Stimulated activated CD4-positive, alpha-beta T cell treated with anti-CD3 and anti-CD28 coated beads, Interleukin-12 subunit alpha, Interleukin-12 subunit beta, amount 100 ng/mL, for 4 hours (primary cell): ENCODE measurements around the gene PIK3C2G.
"Not testable (repeated sequence)": the region's sequence is repeated elsewhere in the genome, so short reads cannot be mapped to it uniquely, and the experiment has no call there.

Experiments
- DNase-seq: peaks from one replicate; pipeline ENCODE4 v3.0.0-alpha.2; 2020

PIK3C2G gene

GRCh38 chr12:18658179-18658578 lies 396.9 kb downstream of the PIK3C2G start:
- no peak for DNase-seq

GRCh38 chr12:18658829-18659228 lies 397.5 kb downstream of the PIK3C2G start:
- DNase-seq = no peak

- DNase-seq = no peak
These were observed 414.8 kb downstream of the PIK3C2G start for GRCh38 chr12:18676141-18676540.

GRCh38 chr12:18676996-18677588 lies 415.8 kb downstream of the PIK3C2G start:
- DNase-seq = no peak

GRCh38 chr12:18681818-18682217 lies 420.5 kb downstream of the PIK3C2G start:
- no peak for DNase-seq

- DNase-seq = no peak
These were observed 422.2 kb downstream of the PIK3C2G start for GRCh38 chr12:18683327-18684013.

- DNase-seq = no peak
These were observed 423.1 kb downstream of the PIK3C2G start for GRCh38 chr12:18684430-18684829.

GRCh38 chr12:18689771-18690170 lies 428.5 kb downstream of the PIK3C2G start:
- no peak for DNase-seq

- no peak for DNase-seq
These were observed 429.3 kb downstream of the PIK3C2G start for GRCh38 chr12:18690653-18691052.

GRCh38 chr12:18693986-18694385 lies 432.7 kb downstream of the PIK3C2G start:
- DNase-seq = not testable (repeated sequence)

- no peak for DNase-seq
These were observed 435.8 kb downstream of the PIK3C2G start for GRCh38 chr12:18696971-18697602.
